Activated CD8-positive, alpha-beta memory T cell treated with anti-CD3 and anti-CD28 coated beads, Interleukin-2, amount 50 U/mL, for 24 hours (primary cell): Measurements from ENCODE around the gene ZNF578.
"Not testable (repeated sequence)": the region's sequence is repeated elsewhere in the genome, so short reads cannot be mapped to it uniquely, and the experiment has no call there.

Experiments
- DNase-seq: peaks from one replicate; pipeline ENCODE4 v3.0.0-alpha.2; 2020; ENCODE audit errors: extremely low read depth

The ZNF578 gene

DNA sequence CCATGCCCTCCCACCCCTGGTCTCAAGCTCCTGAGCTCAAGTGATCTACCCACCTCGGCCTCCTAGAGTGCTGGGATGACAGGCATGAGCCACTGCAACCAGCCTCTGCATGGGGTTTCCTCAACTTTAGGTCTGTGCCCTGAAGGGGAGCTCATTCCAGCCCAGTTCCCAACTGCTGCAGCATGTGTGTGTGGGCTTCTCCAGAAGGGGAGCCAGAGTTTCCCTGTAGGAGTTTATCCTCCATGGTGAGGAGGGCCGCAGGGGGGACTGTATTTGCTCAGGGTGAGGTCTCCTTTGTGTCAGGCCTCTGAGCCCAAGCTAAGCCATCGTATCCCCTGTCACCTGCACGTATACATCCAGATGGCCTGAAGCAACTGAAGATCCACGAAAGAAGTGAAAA lies 62.8 kb downstream of the ZNF578 start:
- no peak for DNase-seq

DNA sequence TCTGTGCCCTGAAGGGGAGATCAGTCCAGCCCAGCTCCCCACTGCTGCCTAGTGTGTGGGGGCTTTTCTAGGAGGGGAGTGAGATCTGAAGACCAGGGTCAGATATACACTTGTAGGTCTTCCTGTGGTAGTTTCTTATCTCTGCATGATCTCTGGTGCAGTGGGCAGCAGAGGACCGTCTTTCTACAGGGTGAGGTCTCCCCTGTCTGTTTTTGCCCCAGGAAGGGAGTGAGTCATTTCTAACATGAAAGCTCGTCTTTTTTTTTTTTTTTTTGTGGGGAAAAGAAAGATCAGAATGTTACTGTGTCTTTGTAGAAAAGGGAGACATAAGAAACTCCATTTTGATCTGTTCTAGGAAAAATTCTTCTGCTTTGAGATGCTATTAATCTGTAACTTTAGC lies 65.3 kb downstream of the ZNF578 start:
- no peak for DNase-seq

DNA sequence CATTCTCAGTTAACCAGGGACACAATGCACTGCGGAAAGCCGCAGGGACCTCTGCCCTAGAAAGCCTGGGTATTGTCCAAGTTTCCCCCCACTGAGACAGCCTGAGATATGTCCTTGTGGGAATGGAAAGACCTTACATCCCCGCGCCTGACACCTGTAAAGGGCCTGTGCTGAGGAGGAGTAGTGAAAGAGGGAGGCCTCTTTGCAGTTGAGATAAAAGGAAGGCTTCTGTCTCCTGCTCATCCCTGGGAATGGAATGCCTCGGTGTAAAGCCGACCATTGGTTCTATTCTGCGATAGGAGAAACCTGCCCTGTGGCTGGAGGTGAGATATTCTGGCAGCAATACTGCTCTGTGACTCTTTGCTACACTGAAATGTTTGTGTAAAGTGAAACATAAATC lies 65.8 kb downstream of the ZNF578 start:
- not testable (repeated sequence) for DNase-seq

DNA sequence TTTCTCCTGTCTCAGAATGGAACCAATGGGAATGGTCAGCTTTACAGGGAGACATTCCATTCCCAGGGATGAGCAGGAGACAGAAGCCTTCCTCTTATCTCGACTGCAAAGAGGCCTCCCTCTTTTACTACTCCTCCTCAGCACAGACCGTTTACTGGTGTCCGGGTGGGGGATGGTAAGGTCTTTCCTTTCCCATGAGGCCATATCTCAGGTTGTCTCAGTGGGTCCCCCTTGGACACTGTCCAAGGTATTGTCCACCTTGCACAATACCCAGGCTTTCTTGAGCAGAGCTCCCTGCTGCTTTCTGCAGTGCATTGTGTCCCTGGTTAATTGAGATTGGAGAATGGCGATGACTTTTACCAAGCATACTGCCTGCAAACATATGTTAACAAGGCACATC lies 66.7 kb downstream of the ZNF578 start:
- DNase-seq, result no peak

DNA sequence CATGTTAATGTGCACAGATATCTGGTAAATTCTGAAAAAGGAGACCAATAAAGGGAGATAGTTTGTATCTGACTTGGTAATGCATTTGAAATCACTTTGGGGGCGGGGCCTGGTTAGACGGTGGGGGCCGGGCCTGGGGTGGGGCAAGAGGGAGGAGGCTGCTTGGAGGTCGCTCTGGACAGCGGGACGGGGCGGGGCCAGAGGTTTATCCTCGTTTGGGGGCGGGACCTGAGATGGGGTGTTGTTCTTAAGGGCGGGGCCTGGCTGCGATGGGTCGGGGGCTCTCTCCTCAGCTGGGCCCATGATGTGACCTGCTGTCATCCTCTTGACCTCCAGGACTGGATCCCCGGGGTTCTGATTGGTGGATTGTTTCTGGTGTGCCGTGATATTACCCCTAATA lies 69.2 kb downstream of the ZNF578 start:
- DNase-seq, result no peak

DNA sequence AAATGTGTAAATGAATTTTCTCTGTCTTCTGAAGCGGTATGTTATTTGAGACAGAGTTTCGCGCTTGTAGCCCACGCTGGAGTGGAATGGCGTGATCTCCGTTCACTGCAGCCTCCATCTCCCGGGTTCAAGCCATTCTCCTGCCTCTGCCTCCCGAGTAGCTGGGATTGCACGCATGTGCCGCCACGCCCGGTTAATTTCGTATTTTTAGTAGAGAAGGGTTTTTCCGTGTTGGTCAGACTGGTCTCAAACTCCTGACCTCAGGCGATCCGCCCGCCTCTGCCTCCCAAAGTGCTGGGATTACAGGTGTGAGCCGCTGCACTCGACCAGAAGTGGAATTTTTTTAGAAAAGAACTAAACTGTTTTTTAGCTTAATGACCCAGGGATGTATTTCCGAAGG lies 70.7 kb downstream of the ZNF578 start:
- DNase-seq, result no peak

DNA sequence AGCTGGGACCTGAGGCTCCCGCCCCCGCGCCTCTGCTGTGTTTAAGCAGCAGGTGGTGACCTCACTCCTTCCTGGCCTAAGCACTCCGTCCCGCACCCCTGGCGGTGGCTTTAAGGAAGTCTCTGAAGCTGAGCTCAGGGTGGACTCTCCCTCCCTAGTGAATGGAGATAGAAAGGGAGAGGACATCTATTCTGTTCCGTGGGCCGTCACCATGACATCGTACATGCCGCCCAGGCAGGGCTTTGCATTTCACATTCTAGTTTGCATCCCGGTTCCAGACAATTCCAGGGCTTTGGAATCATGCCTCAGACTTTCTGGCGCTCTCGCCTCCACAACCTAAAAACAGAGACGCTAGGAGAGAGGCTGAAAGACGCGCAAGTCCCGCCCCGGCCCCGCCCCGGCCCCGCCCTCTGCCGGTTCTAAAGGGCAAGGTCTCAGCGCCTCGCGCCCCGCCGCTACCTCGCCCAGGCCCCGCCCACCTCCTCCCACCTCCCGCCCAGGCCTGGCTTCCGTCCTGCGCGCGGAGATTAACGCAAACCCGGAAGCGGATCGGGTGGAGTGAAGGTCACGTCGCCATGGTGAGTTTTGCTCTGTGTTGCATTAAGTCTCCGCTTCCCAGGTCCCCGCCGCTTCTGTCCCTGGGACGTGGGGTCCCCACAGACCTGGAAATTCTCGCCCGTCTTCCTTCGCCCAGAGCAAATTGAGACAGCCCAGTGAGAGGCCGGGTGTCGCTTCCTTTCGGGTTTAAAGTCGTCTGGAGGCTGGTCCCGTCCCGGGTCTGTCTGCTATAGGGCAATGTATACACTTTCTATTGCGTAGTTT lies 74.0 kb downstream of the ZNF578 start, which contains the start of gene ZNF808:
Gene ZNF808 (plus strand): TSS at position 535 of the 822 bp plus-strand sequence. CDS start 15,617 bp downstream, outside the sequence.
- peak; percentile 94 for DNase-seq

DNA sequence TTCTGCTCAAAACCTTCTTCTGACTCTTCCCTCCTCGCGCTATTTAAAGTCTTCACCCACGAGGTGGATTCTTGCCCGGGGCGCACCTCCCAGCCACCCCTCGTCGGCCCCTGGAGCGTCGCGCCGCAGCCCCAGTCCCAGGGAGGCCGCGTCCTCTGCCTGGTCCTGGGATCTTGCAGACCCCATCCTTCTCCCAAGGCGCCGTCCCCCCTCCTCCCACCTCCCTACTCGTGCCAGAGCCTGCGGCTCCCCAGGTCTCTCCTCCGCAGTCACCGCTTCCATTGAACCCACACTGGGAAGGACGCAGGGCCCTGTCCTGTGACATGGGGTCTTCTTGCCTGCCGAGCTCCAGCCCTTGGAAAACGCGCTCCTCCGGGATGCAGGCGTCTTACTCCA lies 74.6 kb downstream of the ZNF578 start:
- DNase-seq, result no peak

DNA sequence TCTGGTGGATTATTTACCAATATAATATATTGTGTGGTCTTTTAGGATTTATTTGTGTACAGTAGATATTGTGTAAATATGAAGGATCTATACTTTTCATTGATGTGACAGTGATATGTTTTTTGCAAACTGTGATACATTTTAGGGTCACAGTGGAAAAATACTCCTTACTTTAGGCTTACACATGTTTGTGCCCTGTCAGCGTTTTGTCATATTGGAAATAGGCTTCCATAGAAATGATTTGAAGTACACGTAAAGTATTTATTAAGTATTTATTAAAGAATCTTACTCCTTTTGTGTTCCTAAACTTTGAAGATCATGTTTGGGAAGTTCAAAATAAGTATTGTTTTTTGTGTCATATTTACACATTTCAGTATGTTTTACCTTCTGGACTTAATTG lies 79.1 kb downstream of the ZNF578 start:
- DNase-seq, result no peak

DNA sequence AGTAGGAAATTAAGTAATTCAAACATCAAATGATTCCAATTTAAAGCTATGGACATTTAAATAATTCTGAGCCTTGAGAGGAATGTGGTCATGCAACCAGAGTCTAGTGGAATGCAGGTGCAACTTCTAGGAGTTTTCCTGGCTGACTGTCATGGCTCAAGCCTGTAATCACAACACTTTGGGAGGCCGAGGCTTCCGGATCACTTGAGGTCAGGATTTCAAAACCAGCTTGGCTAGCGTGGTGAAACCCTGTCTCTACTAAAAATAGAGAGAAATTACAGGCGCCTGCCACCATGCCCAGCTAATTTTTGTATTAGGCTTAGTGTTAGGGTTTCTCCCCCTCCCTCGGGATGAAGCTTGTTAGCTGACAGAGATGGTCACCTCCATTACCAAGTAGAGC lies 80.5 kb downstream of the ZNF578 start:
- no peak for DNase-seq

DNA sequence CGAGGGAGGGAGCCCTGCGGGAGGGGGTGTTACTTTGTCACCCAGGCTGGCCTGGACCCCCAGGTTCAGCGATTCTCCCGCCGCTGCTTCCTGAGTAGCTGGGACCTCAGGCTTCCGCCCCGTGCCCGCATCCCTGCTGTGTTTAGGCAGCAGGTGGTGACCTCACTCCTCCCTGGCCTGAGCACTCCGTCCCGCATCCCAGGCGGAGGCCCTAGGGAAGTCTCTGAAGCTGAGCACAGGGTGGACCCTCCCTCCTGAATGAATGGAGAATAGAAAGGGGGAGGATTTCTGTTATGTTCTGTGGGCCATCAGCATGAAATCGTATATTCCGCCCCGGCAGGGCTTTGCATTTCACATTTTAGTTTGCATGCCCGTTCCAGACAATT lies 82.0 kb downstream of the ZNF578 start:
- DNase-seq, result not testable (repeated sequence)

DNA sequence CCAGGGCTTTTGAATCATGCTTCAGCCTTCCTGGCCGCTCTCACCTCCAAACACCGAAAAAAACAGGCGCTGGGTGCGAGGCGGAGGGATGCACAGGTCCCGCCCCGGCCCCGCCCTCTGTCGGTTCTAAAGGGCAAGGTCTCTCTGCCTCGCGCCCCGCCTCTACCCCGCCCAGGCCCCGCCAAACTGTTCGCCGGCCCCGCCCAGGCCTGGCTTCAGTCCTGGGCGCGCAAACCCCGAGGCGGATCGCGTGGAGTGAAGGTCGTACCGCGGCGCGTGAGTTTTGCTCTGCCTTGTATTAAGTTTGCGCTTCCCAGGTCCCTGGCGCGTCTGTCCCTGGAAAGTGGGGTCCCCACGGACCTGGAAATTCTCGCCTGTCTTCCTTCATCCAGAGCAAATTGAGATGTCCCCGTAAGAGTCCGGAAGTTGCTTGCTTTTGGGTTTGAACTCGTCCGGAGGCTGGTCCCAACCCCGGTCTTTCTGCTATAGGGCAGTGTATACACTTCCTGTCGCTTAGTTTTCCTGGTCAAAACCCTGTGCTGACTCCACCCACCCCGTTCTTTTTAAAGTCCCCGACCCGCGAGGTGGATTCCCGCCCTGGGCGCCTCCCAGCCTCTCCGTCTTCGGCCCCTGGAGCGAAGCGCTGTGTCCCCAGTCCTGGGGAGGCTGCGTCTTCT lies 82.6 kb downstream of the ZNF578 start:
- DNase-seq, result peak; percentile 82

DNA sequence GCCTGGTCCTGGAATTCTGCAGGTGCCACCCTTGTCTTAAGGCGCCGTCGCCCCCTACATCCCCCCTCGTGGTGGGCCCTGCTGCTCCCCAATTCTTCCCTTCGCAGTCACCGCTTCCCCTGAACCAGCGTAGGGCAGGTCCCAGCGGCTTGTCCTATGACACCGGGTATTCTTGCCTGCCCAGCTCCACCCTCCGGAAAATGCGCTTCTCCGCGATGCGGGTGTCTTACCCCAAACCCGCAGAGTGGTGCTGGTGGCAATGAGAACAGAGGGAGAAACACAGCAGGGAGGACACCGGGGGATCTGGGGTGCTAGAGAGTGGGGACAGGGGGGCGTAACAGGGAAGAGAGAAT lies 83.1 kb downstream of the ZNF578 start:
- no peak for DNase-seq

DNA sequence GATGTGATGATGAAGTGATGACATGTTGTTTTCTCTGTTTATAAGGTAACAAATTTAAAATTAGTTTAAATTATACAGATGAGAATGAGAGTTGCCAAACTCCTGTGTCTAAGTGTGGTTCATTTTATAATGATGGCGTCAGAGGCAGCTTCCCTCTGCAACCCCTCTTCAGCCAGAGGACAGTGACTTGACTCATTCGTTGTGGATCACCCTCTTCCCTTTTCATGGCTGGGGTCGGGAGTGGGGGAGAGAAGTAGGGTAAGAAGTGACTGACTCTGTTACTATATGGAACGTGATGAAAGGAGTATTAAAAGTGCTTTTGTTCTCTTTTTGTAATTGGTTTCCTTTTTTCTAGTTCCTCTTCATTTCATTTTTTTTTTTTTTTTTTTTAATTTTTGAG lies 85.5 kb downstream of the ZNF578 start:
- not testable (repeated sequence) for DNase-seq

DNA sequence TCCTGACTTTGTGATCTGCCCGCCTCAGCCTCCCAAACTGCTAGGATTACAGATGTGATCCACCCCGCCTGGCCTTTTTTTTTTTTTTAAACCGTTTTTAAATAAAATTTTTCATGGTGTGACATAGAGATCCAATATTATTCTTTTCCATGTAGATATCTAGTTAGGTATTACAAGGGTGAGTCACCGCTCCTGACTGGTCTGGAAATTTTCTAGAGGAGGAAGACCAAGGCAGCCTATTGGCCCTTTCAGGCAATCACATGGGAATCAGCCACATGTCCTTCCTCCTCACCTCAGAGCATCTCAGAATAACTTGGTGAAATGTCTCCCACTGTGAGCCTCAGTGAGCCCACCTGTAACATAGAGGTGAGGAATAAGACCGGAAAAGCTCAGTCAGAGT lies 87.8 kb downstream of the ZNF578 start:
- not testable (repeated sequence) for DNase-seq

DNA sequence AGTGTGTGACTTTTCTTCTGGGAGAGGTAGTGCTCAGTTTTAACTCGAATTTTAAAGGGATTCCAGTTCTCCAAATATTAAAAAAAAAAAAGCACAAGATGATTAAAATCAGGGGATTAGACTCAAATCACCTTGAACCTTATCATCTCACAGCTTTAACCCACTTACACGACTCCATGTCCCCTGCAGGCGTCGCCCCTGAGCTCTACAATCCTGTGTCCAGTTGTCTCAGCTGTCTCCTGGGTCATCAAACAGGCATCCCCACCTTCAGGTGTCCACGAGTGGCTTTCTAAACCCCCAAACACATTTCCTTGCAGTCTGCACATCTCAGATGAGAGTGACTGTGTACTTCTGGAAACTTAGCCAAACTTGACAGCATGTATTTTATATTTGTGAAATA lies 88.3 kb downstream of the ZNF578 start:
- DNase-seq, result no peak

DNA sequence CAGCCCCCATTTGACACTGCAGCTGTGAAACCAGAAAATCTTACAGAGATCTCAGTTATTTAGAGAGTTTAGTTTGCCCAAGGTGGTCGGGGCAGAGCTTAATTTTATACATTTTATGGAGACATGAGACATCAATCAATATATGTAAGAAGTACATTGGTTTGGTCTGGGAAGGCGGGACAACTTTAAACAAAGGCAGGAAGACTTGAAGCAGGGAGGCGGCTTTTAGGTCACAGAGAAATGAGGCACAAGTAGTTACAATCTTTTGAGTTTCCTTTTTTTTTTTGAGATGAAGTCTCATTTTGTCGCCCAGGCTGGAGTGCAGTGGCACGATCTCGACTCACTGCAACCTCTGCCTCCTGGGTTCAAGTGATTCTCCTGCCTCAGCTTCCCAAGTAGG lies 89.2 kb downstream of the ZNF578 start:
- not testable (repeated sequence) for DNase-seq

DNA sequence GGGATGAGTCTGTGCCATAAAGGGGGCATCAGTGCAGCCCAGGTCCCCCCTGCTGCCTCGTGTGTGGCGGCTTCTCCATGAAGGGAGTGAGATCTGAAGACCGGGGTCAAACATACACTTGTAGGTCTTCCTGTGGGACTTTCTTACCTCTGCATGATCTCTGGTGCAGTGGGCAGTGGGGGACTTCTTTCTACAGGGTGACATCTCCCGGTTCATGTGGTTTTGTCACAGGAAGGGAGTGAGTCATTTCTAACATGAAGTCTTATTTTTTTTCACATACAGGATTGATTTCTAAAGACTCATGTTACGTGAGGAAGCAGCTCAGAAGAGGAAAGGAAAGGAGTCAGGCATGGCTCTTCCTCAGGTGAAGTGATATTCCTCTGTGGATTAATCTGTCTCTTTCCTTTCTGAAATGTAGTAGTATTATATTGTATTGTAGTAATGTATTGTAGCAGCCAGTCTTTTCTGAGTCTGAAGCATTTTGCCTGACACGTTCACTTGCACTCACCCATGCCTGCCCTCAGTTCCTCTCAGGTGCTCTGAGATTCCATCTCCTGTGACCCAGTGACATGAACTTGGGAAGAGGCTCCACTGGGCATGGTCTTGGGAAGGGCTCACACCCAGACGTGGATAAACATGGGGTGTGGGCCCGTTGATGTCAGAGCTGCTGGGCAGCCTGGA lies 89.8 kb downstream of the ZNF578 start:
- peak; percentile 7 for DNase-seq

DNA sequence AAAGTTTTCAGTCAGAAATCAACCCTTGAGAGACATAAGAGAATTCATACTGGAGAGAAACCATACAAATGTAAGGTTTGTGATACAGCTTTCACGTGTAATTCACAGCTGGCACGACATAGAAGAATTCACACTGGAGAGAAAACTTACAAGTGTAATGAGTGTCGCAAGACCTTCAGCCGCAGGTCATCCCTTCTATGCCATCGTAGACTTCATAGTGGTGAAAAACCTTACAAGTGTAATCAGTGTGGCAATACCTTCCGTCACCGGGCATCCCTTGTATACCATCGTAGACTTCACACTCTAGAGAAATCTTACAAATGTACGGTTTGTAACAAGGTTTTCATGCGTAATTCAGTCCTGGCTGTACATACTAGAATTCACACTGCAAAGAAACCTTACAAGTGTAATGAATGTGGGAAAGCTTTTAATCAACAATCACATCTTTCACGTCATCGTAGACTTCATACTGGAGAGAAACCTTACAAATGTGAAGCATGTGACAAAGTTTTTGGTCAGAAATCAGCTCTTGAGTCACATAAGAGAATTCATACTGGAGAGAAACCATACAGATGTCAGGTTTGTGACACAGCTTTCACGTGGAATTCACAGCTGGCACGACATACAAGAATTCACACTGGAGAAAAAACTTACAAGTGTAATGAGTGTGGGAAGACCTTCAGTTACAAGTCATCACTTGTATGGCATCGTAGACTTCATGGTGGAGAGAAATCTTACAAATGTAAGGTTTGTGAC lies 101.0 kb downstream of the ZNF578 start:
- DNase-seq, result no peak

DNA sequence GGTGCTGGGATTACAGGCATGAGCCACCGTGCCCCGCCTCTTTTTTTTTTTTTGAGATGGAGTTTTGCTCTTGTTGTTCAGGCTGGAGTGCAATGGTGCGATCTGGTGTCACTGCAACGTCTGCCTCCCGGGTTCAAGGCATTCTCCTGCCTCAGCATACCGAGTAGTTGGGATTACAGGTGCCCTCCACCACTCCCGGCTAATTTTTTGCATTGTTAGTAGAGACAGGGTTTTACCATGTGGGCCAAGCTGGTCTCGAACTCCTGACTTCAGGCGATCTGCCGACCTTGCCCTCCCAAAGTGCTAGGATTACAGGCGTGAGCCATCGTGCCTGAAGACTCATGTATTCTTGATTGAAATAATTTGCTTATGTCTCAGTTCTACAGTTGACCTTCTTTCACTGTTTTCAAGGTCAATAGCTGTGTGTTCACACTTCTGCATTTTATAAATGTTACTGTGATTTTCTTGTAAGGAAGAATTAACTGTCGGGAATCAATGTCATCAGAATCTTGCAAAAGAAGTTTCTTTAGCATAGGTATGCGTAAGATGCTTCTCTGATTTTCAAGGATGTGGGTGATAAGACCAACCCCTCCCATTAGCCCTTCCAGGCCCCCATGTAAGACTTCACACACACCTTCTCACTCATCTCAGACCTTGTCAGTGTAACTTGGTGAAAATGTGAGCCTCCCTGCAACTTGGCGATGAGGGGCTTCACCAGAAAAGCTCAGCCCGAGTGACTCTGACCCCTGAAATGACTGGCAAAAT lies 104.1 kb downstream of the ZNF578 start:
- DNase-seq, result no peak

DNA sequence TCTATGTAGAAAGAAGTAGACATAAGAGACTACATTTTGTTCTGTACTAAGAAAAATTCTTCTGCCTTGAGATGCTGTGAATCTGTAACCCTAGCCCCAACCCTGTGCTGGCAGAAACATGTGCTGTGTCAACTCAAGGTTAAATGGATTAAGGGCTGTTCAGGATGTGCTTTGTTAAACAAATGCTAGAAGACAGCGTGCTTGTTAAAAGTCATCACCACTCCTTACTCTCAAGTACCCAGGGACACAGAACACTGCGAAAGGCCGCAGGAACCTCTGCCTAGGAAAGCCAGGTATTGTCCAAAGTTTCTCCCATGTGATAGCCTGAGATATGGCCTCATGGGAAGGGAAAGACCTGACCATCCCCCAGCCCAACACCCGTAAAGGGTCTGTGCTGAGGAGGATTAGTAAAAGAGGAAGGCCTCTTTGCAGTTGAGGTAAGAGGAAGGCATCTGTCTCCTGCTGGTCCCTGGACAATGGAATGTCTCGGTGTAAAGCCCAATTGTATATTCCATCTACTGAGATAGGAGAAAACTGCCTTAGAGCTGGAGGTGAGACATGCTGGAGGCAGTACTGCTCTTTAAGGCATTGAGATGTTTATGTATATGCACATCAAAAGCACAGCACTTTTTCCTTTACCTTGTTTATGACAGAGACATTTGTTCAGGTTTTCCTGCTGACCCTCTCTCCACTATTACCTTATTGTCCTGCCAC lies 105.5 kb downstream of the ZNF578 start:
- not testable (repeated sequence) for DNase-seq
